Cardiac fibroblast (primary cell): ENCODE data around the gene COPB1.
"Not testable (repeated sequence)": the region's sequence is repeated elsewhere in the genome, so short reads cannot be mapped to it uniquely, and the experiment has no call there.

Experiments used
- DNase-seq, 2 donors: peaks; one replicate each; pipeline versions ENCODE4 v3.0.0 to v3.0.0-alpha.2; 2010; ENCODE audit warnings: low read depth in 2 of 2
- H3K4me3 ChIP-seq, 2 donors: replicated peaks in 1 of 2; 1 replicate in 1 of 2; 2 replicates in 1 of 2; pipeline ENCODE4 v1.5.1; 2011; ENCODE audit warnings: low read depth in 2 of 2, low read length in 2 of 2, mild to moderate bottlenecking in 2 of 2, moderate library complexity in 1 of 2
- TF ChIP-seq, protein P1 (sequence below): IDR thresholded peaks from one replicate; pipeline ENCODE4 v1.5.1; 2011; ENCODE audit warnings: low read depth, mild to moderate bottlenecking, low read length, inconsistent platforms

Gene COPB1

DNA sequence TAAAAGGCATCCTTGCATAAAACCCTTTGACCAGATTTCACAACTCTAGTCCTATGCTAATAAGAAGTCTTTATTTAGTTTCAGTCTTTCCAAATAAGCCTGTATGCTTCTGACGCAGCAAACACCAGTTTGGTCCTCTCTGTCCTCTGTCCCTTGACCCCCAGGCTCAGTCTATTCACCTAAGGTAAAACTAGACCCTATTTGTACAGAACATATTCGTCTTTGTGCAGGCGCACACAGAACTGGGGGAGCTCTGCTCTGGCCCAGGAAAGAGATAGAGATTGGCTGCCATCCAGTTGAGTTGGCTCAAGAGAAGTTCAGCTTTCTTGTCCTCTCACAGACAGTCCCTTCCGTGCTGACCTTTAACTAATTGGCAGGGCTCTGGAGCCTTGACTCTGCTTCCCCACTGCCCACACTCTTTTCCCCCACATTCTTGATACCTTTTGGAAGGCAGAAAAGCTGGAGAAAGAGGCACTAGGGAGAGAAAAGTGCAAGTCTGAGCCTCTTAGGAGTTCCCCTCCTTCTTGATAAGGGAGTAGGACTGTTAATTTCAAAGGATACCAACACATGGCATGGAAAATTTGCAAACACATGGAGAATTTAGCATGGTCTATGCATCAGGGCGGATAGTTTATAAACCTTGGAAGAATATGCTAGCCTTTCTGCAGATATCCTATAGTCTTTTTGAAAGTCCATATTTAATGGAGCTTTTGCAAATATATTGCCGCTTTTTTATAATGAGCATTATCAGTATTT lies 41.8 kb upstream of the COPB1 start:
- TF ChIP-seq, protein P1, sequence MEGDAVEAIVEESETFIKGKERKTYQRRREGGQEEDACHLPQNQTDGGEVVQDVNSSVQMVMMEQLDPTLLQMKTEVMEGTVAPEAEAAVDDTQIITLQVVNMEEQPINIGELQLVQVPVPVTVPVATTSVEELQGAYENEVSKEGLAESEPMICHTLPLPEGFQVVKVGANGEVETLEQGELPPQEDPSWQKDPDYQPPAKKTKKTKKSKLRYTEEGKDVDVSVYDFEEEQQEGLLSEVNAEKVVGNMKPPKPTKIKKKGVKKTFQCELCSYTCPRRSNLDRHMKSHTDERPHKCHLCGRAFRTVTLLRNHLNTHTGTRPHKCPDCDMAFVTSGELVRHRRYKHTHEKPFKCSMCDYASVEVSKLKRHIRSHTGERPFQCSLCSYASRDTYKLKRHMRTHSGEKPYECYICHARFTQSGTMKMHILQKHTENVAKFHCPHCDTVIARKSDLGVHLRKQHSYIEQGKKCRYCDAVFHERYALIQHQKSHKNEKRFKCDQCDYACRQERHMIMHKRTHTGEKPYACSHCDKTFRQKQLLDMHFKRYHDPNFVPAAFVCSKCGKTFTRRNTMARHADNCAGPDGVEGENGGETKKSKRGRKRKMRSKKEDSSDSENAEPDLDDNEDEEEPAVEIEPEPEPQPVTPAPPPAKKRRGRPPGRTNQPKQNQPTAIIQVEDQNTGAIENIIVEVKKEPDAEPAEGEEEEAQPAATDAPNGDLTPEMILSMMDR, result no peak
- DNase-seq, result peak; percentile 27 to 61
- H3K4me3 ChIP-seq, result no peak overlapping the region

DNA sequence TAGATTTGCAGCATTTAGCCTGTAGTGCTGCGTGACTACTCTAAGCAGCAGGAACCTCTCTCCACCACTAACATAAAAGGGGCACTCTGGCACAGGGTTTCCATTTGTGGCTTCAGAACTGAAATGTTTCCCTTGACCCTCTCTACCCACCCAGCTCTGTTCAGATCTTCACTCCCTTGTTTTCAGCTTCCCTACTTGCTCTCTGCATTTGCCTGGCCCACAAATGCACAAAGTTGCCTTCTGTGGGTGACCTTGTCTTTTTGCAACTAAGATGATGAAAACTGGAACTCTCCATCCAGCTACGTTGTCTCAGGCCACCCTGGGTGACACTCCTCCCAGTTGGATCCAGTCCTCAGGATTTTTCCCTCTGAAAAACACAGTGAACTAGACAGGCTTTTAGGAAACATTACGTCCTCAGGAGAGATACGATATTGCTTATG lies 40.4 kb upstream of the COPB1 start:
- no peak overlapping the region for H3K4me3 ChIP-seq
- TF ChIP-seq, protein P1, result no peak
- DNase-seq, result peak in 1 of 2 donors; percentile 12

DNA sequence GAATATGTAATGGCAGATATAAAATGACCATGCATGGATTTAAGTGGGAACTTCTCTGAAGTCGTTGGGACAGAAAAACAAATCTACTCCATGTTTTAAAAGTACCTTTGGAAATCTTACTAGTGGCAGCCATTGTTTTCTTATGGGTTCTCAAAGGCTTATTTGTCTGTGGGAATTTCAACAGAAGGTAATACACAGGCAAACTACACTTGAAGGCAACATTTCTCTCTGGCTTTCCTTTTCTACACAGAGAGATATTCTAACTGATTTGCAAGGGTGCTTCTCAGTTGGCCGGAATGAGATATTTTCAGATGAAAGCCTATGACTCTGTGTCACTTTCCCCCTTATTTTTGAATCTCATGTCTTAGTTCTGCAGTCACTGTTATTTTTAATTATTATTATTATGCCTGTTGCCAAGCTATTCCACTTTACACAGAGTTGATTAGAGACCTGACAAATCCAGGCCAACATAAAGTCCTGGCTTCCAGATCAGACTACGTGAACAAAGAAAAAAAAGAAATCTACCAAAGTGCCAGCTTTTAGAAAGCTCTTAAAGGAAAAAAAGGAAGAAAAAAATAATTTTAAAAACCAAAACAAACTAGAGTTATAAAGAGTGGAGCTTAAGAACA lies 39.4 kb upstream of the COPB1 start:
- TF ChIP-seq, protein P1, result no peak
- no peak for DNase-seq
- no peak overlapping the region for H3K4me3 ChIP-seq

DNA sequence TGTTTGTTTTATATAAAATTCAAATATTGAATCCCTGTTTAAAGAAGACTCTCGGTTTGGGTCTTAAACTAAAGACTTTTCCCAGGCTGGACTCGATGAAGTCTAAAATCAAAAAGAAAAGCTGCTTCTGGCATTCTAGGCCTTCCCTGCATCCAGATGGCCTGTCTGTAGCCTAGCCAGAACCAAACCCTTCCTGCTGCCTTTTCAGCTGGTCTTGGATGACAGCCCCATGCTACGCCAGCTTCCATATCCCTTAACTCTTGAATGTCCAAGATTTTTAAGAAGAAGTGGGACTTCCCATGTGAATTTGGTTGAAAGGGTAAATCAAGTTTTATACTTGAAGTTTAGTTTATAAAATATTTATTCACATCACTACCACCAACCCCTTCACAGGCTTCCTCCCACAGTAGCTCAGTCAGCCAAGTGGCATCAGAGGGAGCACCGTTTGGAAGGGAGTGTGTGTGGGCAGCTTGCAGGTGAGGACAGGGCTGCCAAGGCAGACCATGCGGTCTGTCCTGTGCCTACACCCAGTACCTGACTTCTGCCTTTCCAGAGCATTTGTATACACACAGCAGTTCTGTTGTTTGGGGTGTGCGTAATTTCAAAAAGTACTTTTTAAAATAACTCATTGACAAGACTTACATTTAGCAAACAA lies 38.8 kb upstream of the COPB1 start:
- H3K4me3 ChIP-seq, result no peak overlapping the region
- DNase-seq, result peak in 1 of 2 donors; percentile 14
- TF ChIP-seq, protein P1, result no peak

DNA sequence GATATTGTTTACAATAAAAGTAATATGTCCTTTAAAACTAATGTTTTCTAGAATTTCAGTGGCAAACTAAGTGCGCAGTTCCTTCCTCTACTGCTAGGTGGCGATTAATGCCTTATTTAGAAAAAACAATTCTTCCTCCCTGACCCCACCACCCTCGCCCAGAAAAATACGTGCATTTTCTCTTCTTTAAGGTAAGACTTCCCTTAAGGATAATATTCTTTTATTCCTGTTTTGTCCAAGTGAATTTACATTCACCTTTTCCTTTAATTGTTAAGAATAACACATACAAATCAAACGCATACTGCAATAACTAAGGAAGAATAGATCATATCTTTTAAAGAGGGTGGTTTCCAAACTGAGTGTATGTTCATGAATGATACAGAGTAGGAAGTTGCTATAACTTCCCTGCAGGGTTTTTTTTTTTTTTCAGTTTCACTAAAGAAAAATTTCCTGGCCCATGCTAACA lies 37.6 kb upstream of the COPB1 start:
- H3K4me3 ChIP-seq, result no peak overlapping the region
- DNase-seq, result peak; percentile 55 to 57

DNA sequence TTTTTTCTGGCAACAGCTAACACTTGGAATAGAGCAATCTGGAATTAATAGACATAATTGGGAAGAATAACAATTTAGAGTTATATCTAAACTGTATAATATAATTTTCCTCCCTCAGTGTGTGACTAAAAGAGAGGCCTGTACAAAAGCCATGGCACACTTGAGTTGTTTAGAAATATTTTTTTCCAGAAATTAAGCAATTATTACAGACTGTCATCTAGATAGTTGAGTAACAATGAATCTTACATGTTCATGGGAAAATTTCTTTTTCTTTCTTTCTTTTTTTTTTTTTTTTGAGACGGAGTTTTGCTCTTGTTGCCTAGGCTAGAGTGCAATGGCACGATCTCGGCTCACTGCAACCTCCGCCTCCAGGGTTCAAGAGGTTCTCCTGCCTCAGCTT lies 35.6 kb upstream of the COPB1 start:
- not testable (repeated sequence) for DNase-seq, H3K4me3 ChIP-seq

More for the DNA sequence above, 37.6 kb upstream of the COPB1 start:
- TF ChIP-seq, protein P1, result peak; percentile 83

DNA sequence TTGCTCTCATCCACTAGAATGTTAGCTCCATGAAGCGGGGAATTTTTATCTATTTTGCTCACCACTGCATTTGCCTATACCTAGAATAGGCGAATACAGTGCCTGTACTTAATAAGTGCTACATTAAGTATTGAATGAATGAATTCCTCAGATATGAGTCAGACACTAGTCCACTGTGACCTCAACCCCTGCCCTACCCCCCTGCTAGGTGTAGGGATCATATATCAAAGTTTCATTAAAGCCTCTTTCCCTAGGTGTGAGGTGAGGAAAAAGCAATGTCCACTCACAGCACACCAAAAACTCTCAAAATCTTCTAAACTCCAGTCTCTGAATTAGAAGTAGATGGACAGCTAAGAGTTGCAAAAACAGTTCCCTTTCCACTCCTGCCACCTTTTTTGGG lies 30.3 kb upstream of the COPB1 start:
- no peak for DNase-seq
- TF ChIP-seq, protein P1, result no peak
- no peak overlapping the region for H3K4me3 ChIP-seq
